ENCODE results near the gene CD8B2.
A peak's percentile ranks its signal among the peaks of the same experiment; 100 is the strongest.
"Not testable (repeated sequence)": the region's sequence is repeated elsewhere in the genome, so short reads cannot be mapped to it uniquely, and the experiment has no call there.

The CD8B2 gene

DNA sequence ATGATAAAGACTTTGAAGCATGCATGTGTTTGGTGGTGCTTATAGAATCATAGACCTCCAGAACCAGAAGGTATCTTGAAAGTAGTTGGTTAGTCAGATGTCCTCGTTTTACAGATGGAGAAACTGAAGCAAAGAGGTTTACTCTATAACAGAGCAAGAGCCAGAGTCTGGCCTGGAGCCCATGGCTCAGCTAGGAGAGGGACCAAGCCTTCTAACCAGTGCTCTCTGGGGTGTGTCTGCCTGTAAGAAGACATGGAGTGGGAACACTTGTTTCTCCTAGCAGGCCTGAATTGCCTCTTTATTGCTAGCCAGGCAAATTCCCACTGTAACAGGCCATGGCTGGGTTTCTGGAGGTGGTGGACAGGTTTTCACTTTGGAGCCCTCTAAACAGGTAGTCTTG lies 67.9 kb downstream of the CD8B2 start:
- peaks cover 48% of the 10 kb centered on the region for H3K9me3 Mint-ChIP-seq

DNA sequence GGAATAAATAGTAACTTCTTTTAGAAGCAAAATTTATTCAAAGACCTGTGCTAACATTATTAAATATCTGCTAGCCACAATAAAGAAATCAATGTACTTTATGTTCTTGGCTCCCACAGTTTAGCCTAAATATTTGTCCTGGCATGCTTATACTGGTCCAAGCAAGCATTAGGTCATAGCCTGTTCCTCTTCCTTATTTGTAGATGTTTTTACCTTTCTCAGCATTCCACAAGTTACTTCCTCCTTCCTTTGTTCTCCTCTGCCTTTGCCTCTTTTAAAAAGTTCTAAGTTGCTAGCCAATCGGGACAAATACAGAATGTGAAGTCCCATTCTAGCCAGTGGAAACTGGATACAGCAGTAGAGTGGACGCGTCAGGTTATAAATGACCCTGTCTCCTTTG lies 72.6 kb downstream of the CD8B2 start:
- not testable (repeated sequence) for H3K27me3 Mint-ChIP-seq (ENCODE audit: low read depth, poor library complexity); DNase-seq; H3K4me3 Mint-ChIP-seq
- Mint-ChIP-seq H3K4me1 (peaks cover 46% of the 10 kb centered on the region), H3K9me3 (peaks cover 49% of the 10 kb centered on the region), H3K27ac (peak overlapping the region; percentile 92), H3K36me3 (ENCODE audit: low read depth) (peaks cover 26% of the 10 kb centered on the region)

More for the DNA sequence above, 67.9 kb downstream of the CD8B2 start:
- TF ChIP-seq, protein P1, sequence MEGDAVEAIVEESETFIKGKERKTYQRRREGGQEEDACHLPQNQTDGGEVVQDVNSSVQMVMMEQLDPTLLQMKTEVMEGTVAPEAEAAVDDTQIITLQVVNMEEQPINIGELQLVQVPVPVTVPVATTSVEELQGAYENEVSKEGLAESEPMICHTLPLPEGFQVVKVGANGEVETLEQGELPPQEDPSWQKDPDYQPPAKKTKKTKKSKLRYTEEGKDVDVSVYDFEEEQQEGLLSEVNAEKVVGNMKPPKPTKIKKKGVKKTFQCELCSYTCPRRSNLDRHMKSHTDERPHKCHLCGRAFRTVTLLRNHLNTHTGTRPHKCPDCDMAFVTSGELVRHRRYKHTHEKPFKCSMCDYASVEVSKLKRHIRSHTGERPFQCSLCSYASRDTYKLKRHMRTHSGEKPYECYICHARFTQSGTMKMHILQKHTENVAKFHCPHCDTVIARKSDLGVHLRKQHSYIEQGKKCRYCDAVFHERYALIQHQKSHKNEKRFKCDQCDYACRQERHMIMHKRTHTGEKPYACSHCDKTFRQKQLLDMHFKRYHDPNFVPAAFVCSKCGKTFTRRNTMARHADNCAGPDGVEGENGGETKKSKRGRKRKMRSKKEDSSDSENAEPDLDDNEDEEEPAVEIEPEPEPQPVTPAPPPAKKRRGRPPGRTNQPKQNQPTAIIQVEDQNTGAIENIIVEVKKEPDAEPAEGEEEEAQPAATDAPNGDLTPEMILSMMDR (IDR thresholded peaks at IDR 0.05), result no peak
- H3K27me3 Mint-ChIP-seq (ENCODE audit: low read depth, poor library complexity), result no peaks in the 10 kb centered on the region
- H3K4me3 Mint-ChIP-seq, result no peak overlapping the region
- peaks cover 37% of the 10 kb centered on the region for H3K4me1 Mint-ChIP-seq
- peaks cover 26% of the 10 kb centered on the region for H3K36me3 Mint-ChIP-seq (ENCODE audit: low read depth)
- H3K27ac Mint-ChIP-seq, result no peak overlapping the region
- DNase-seq, result no peak

DNA sequence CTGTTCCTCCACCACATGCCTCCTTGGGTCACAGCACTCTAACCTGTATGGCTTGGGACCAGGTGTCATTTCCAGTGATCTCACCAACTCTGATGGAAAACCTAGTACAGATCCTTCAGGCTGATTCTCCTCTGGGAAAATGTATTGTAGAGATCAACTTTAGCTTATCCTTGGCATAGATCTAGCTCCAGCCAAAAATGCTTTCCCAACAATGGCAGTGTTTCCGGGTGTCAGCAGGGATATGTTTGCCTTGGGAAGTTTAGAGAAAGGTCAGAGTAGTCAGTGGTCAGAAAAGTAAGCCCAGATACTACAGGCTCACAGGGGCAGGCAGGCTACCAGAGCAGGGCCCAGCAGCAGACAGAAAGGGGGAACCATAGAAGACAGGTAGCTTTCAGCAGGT lies 73.6 kb downstream of the CD8B2 start:
- H3K27me3 Mint-ChIP-seq (ENCODE audit: low read depth, poor library complexity), result no peaks in the 10 kb centered on the region
- no peak overlapping the region for H3K4me3 Mint-ChIP-seq
- DNase-seq, result no peak
- H3K27ac Mint-ChIP-seq, result peak overlapping the region; percentile 54
- peaks cover 46% of the 10 kb centered on the region for H3K4me1 Mint-ChIP-seq
- H3K36me3 Mint-ChIP-seq (ENCODE audit: low read depth), result peaks cover 26% of the 10 kb centered on the region
- TF ChIP-seq, protein P1 (IDR thresholded peaks at IDR 0.05), result no peak
- peaks cover 41% of the 10 kb centered on the region for H3K9me3 Mint-ChIP-seq

DNA sequence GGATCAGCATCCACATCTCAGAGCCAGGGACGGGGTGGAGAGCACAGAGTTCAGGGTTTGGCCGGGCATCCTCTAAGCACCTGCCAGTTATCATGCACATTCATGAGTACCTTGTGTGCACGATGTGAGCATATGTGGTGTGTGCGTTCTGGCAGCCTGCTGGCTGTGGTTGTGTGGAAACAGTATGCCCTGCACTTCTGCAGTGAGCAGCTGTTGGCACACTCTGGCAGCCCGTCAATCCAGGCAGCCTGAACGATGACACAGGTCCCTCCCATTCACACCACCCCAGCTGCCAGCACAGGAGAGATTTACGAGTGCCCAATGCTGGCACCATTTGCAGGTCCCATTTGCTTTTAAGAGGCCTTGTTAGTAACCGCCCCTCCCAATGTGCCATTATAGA lies 74.2 kb downstream of the CD8B2 start:
- TF ChIP-seq, protein P1 (IDR thresholded peaks at IDR 0.05), result no peak
- Mint-ChIP-seq H3K36me3 (ENCODE audit: low read depth) (peaks cover 24% of the 10 kb centered on the region), H3K4me3 (no peak overlapping the region), H3K9me3 (peaks cover 36% of the 10 kb centered on the region), H3K27ac (peak overlapping the region; percentile 54), H3K4me1 (peaks cover 46% of the 10 kb centered on the region), H3K27me3 (ENCODE audit: low read depth, poor library complexity) (peaks cover 4% of the 10 kb centered on the region)
- DNase-seq, result no peak

DNA sequence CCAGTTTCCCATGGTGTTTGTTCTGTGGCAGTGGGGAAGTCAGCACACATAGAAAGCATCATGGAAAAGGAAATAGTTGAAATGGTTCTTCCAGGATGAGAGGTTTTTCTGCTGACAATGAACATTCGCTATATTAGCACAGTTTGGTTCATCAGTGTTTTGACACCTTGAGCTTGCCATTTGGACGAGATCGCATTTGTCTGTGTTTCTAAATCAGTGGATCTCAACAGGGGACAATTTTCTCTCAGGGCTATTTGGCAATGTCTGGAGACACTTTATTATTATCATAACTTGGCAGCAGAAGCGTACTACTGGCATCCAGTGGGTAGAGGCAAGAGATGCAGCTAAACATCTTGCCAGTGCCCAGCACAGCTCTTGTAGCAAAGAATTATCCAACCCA lies 74.6 kb downstream of the CD8B2 start:
- no peak for DNase-seq
- Mint-ChIP-seq H3K27me3 (ENCODE audit: low read depth, poor library complexity) (peaks cover 4% of the 10 kb centered on the region), H3K4me1 (peaks cover 46% of the 10 kb centered on the region), H3K9me3 (peaks cover 32% of the 10 kb centered on the region), H3K4me3 (no peak overlapping the region), H3K27ac (no peak overlapping the region), H3K36me3 (ENCODE audit: low read depth) (peaks cover 19% of the 10 kb centered on the region)
- TF ChIP-seq, protein P1 (IDR thresholded peaks at IDR 0.05), result no peak

DNA sequence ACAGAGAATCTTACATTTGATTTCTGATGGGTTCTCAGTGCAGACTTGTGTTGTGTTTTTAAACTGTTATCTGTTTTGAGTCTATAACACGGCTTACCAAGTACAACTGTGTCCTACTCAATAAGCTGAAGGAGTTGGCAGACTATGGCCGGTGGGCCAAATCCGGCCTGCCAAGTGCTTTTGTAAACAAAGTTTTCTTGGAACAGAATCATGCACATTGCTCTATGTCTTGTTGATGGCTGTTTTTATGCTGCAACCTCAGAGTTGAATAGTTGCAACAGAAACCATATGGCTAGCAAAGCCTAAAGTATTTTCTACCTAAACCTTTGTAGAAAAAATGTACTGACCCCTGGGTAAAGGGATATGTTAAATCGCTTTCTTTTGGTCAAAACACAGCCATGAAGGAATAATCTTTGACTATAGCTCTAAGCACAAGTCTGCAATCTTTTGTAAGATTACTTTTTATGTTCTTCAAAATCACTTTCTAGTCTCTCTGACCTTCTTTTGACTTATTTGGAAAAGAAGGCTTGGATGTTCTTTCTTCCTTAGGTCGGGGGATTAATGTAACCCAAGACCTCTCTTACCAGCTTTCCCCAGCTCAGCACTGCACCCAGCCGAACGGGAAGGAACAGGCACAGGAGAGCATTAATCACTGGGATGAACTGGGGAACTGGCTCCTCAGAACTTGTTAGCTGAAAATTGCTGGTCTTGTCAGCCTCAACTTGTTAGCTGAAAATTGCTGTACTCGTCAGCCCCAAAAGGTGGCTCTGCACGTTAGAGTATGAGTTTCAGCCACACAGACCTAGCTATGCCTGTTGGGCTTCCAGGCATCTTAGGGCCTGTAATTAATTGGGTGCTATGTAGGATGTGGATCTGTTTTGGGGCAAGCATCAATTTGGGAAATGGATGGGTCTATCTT lies 75.4 kb downstream of the CD8B2 start:
- Mint-ChIP-seq H3K4me3 (no peak overlapping the region), H3K27me3 (ENCODE audit: low read depth, poor library complexity) (peaks cover 5% of the 10 kb centered on the region), H3K27ac (peak overlapping the region; percentile 96), H3K9me3 (peaks cover 25% of the 10 kb centered on the region), H3K36me3 (ENCODE audit: low read depth) (peaks cover 15% of the 10 kb centered on the region), H3K4me1 (peaks cover 46% of the 10 kb centered on the region)
- TF ChIP-seq, protein P1 (IDR thresholded peaks at IDR 0.05), result no peak
- no peak for DNase-seq
